HepG2 (cell line): ENCODE data around the gene NEK8. TPM values are rescaled to one million over a fixed set of nuclear protein-coding genes. Genes with fewer than 3 reads are reported as not detected.
A peak's percentile ranks its signal among the peaks of the same experiment; 100 is the strongest.

Experiments used
- CAMTA2 ChIP-seq: sonication (generic); formaldehyde crosslinking; IDR thresholded peaks from 2 replicates; pipeline ENCODE4 v1.4.0; 2020; ENCODE audit warnings: mild to moderate bottlenecking, missing genetic modification reagents, borderline replicate concordance
- HOXA3 ChIP-seq: sonication (generic); formaldehyde crosslinking; IDR thresholded peaks from 2 replicates; pipeline ENCODE4 v1.5.0; 2020; ENCODE audit warnings: missing genetic modification reagents
- KDM2A ChIP-seq: sonication (generic); formaldehyde crosslinking; IDR thresholded peaks from 2 replicates; pipeline ENCODE4 v1.4.0; 2020; ENCODE audit warnings: low read depth, missing genetic modification reagents, borderline replicate concordance
- KLF15 ChIP-seq: sonication (generic); formaldehyde crosslinking; IDR thresholded peaks from 2 replicates; pipeline ENCODE4 v1.8.1; 2023; ENCODE audit warnings: borderline replicate concordance, mild to moderate bottlenecking, inconsistent platforms, missing genetic modification reagents, mixed read lengths
- MTA3 ChIP-seq: sonication (generic); formaldehyde crosslinking; IDR thresholded peaks from 2 replicates; pipeline ENCODE4 v1.4.0; 2020; ENCODE audit warnings: missing genetic modification reagents
- NR2F2 ChIP-seq: IDR thresholded peaks from 2 replicates; pipeline ENCODE4 v1.6.1; 2012; ENCODE audit warnings: low read depth, inconsistent platforms, borderline replicate concordance
- PLSCR1 ChIP-seq: sonication (generic); formaldehyde crosslinking; IDR thresholded peaks from 2 replicates; pipeline ENCODE4 v1.5.0; 2020; ENCODE audit warnings: missing genetic modification reagents, mild to moderate bottlenecking, borderline replicate concordance
- POGZ ChIP-seq: sonication (generic); formaldehyde crosslinking; IDR thresholded peaks from 2 replicates; pipeline ENCODE4 v1.4.0; 2020; ENCODE audit warnings: mild to moderate bottlenecking, missing genetic modification reagents
- RXRA ChIP-seq: sonication (generic); formaldehyde crosslinking; IDR thresholded peaks from 2 replicates; pipeline ENCODE4 v1.5.1; 2020; ENCODE audit warnings: missing genetic modification reagents
- ZMAT5 ChIP-seq: sonication (generic); formaldehyde crosslinking; IDR thresholded peaks from 2 replicates; pipeline ENCODE4 v1.5.0; 2020; ENCODE audit warnings: mild to moderate bottlenecking, low read depth, missing genetic modification reagents, borderline replicate concordance
- ZMYM4 ChIP-seq: sonication (generic); formaldehyde crosslinking; IDR thresholded peaks from 2 replicates; pipeline ENCODE4 v1.8.1; 2023; ENCODE audit warnings: mild to moderate bottlenecking, missing genetic modification reagents
- ZNF343 ChIP-seq: sonication (generic); formaldehyde crosslinking; IDR thresholded peaks from 2 replicates; pipeline ENCODE4 v1.4.0; 2020; ENCODE audit warnings: mild to moderate bottlenecking, missing genetic modification reagents
- ZNF441 ChIP-seq: sonication (generic); formaldehyde crosslinking; IDR thresholded peaks from 2 replicates; pipeline ENCODE4 v1.7.0; 2021; ENCODE audit warnings: missing genetic modification reagents, borderline replicate concordance
- ZNF460 ChIP-seq: sonication (generic); formaldehyde crosslinking; IDR thresholded peaks from 2 replicates; pipeline ENCODE4 v1.5.1; 2020; ENCODE audit warnings: missing genetic modification reagents, mild to moderate bottlenecking, borderline replicate concordance
- ZNF484 ChIP-seq: sonication (generic); formaldehyde crosslinking; IDR thresholded peaks from 2 replicates; pipeline ENCODE4 v1.5.1; 2020; ENCODE audit warnings: mild to moderate bottlenecking, low read depth, missing genetic modification reagents, borderline replicate concordance
- ZNF496 ChIP-seq: sonication (generic); formaldehyde crosslinking; IDR thresholded peaks from 2 replicates; pipeline ENCODE4 v1.8.1; 2023; ENCODE audit warnings: mild to moderate bottlenecking, moderate library complexity, missing genetic modification reagents; ENCODE audit not compliant: insufficient replicate concordance
- ZNF550 ChIP-seq: sonication (generic); formaldehyde crosslinking; IDR thresholded peaks from 2 replicates; pipeline ENCODE4 v1.4.0; 2020; ENCODE audit warnings: mild to moderate bottlenecking, missing genetic modification reagents, borderline replicate concordance
- ZNF598 ChIP-seq: sonication (generic); formaldehyde crosslinking; IDR thresholded peaks from 2 replicates; pipeline ENCODE4 v1.5.1; 2020; ENCODE audit warnings: mild to moderate bottlenecking, missing genetic modification reagents, borderline replicate concordance
- ZNF660 ChIP-seq: sonication (generic); formaldehyde crosslinking; IDR thresholded peaks from 2 replicates; pipeline ENCODE4 v1.5.1; 2020; ENCODE audit warnings: mild to moderate bottlenecking, low read depth, missing genetic modification reagents, borderline replicate concordance
- polyA plus RNA-seq, 8 experiments: library from polyadenylated mRNA; depleted of rRNA in 3 of 8; stranded (reverse) in 7 of 8; unstranded in 1 of 8; fragments of >200 nt; fragmentation: Illumina TruSeq in 4 of 8; extraction: Trizol in 4 of 8; gene quantifications; 2 replicates each; pipeline versions ENCODE4 v1.2.1 to v1.2.3, GENCODE V29; 2011 to 2016; ENCODE audit warnings: low read depth in 4 of 8, missing spikeins in 1 of 8, mixed read lengths in 1 of 8; ENCODE audit not compliant: insufficient read depth in 1 of 8
- total RNA-seq, 5 experiments: library from RNA; depleted of rRNA; stranded (reverse); fragments of >200 nt; fragmentation: Illumina TruSeq; extraction: Trizol; gene quantifications; 2 replicates each; pipeline ENCODE4 v1.2.3, GENCODE V29; 2016; ENCODE audit warnings: low read depth in 1 of 5
- TF ChIP-seq, protein P1 (sequence below): sonication (generic); formaldehyde crosslinking; IDR thresholded peaks from 2 replicates; pipeline ENCODE4 v1.4.0; 2020; ENCODE audit warnings: missing genetic modification reagents
- TF ChIP-seq, protein P2 (sequence below): sonication (generic); formaldehyde crosslinking; conservative IDR thresholded peaks from 2 replicates; pipeline ENCODE4 v1.4.0; 2020; ENCODE audit warnings: missing genetic modification reagents
- TF ChIP-seq, protein P3 (sequence below): sonication (generic); formaldehyde crosslinking; IDR thresholded peaks from 2 replicates; pipeline ENCODE4 v1.8.1; 2023; ENCODE audit warnings: mild to moderate bottlenecking, inconsistent platforms, moderate library complexity, missing genetic modification reagents, borderline replicate concordance

The NEK8 gene
- total and polyA plus RNA-seq, 2 of the 13 experiments (the other 11 are each of a cell fraction or from before 2014, with no cell fraction given) = 5.8 to 13.5 TPM

- TF ChIP-seq, protein P1, sequence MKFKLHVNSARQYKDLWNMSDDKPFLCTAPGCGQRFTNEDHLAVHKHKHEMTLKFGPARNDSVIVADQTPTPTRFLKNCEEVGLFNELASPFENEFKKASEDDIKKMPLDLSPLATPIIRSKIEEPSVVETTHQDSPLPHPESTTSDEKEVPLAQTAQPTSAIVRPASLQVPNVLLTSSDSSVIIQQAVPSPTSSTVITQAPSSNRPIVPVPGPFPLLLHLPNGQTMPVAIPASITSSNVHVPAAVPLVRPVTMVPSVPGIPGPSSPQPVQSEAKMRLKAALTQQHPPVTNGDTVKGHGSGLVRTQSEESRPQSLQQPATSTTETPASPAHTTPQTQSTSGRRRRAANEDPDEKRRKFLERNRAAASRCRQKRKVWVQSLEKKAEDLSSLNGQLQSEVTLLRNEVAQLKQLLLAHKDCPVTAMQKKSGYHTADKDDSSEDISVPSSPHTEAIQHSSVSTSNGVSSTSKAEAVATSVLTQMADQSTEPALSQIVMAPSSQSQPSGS = peak; percentile 50; the same call in 1 of the 2 replicates
- TF ChIP-seq PLSCR1 (no peak), ZNF343 (CRISPR knock-in tag) (0 out of 2 replicates have a peak, but pooled peaks have one; percentile 66), ZNF460 (no peak), ZNF550 (CRISPR knock-in tag) (no peak), ZMYM4 (CRISPR knock-in tag) (0 out of 2 replicates have a peak, but pooled peaks have one; percentile 56), ZNF484 (CRISPR knock-in tag) (no peak), ZNF598 (CRISPR knock-in tag) (no peak), NR2F2 (no peak), CAMTA2 (CRISPR knock-in tag) (no peak), KDM2A (CRISPR knock-in tag) (peak; percentile 86), ZMAT5 (CRISPR knock-in tag) (no peak), HOXA3 (peak; percentile 56), ZNF441 (peak; percentile 30; the same call in 1 of the 2 replicates), RXRA (CRISPR knock-in tag) (peak; percentile 53; the same call in 1 of the 2 replicates), ZNF660 (no peak), MTA3 (CRISPR knock-in tag) (no peak), KLF15 (no peak), POGZ (no peak; the same call in none of the 2 replicates), ZNF496 (CRISPR knock-in tag) (no peak)
- TF ChIP-seq, protein P2, sequence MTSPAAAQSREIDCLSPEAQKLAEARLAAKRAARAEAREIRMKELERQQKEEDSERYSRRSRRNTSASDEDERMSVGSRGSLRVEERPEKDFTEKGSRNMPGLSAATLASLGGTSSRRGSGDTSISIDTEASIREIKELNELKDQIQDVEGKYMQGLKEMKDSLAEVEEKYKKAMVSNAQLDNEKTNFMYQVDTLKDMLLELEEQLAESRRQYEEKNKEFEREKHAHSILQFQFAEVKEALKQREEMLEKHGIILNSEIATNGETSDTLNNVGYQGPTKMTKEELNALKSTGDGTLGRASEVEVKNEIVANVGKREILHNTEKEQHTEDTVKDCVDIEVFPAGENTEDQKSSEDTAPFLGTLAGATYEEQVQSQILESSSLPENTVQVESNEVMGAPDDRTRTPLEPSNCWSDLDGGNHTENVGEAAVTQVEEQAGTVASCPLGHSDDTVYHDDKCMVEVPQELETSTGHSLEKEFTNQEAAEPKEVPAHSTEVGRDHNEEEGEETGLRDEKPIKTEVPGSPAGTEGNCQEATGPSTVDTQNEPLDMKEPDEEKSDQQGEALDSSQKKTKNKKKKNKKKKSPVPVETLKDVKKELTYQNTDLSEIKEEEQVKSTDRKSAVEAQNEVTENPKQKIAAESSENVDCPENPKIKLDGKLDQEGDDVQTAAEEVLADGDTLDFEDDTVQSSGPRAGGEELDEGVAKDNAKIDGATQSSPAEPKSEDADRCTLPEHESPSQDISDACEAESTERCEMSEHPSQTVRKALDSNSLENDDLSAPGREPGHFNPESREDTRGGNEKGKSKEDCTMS (CRISPR knock-in tag) = no peak
- TF ChIP-seq, protein P3, sequence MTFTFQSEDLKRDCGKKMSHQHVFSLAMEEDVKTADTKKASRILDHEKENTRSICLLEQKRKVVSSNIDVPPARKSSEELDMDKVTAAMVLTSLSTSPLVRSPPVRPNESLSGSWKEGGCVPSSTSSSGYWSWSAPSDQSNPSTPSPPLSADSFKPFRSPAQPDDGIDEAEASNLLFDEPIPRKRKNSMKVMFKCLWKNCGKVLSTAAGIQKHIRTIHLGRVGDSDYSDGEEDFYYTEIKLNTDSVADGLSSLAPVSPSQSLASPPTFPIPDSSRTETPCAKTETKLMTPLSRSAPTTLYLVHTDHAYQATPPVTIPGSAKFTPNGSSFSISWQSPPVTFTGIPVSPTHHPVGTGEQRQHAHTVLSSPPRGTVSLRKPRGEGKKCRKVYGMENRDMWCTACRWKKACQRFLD (CRISPR knock-in tag) = no peak
Measured at GRCh38 chr17:28726627-28727491, 1.7 kb upstream of the NEK8 start (continued).
